Heart left ventricle (tissue), 13 donors: ENCODE data around the gene ELP6.

Experiments used
- CTCF ChIP-seq, 12 donors: fragments of 200-600 bp; sonication (generic) in 4 of 12; IDR thresholded peaks; one replicate each; pipeline versions ENCODE4 v1.5.0 to v1.8.0; 2018 to 2022; ENCODE audit warnings: antibody characterized with exemption in 12 of 12, mild to moderate bottlenecking in 5 of 12
- POLR2A ChIP-seq, 2 donors: fragments of 450-650 bp; IDR thresholded peaks; one replicate each; pipeline ENCODE4 v1.6.1; 2017; ENCODE audit warnings: antibody characterized with exemption in 2 of 2, mild to moderate bottlenecking in 2 of 2, moderate library complexity in 2 of 2
- donor health status: ischemic (EF 13 %, LVEDD 7.1; RV severe dilation, severe dysfunction).
- donor health status: DM: no; HTN: yes; CAD: no.
- donor health status: DM: no; HTN: no; CAD: no.
- donor health status: ischemic (EF 25% LVEDD 6.9; RV normal size, moderate dysfunction).
- donor health status: ischemic (EF 25% LVEDD 5.7; RV mildly dilated, moderate dysfunction).
- donor health status: ischemic (EF 35%, LVEDD 5.7; RV mildly dilated, moderate dysfunction).
- donor health status: nonischemic (EF 11% LVEDD 7.7; RV severe dilation, severe dysfunction).
- donor health status: DM: yes; HTN: yes; CAD: no.
- donor health status: PGD.
- donor health status: ischemic (EF 29% LVEDD 5.4; RV normal size, mild dysfunction).
- donor health status: nonischemic (EF 23%, LVEDD 6.1; RV moderate dilation, normal function).

GRCh38 chr3:47495886-47496285 lies 17.6 kb downstream of the ELP6 start:
- TF ChIP-seq CTCF (IDR thresholded peaks at IDR 0.05) (no peak), POLR2A (IDR thresholded peaks at IDR 0.05) (no peak)
